ENCODE results near the gene UXS1.

DNA sequence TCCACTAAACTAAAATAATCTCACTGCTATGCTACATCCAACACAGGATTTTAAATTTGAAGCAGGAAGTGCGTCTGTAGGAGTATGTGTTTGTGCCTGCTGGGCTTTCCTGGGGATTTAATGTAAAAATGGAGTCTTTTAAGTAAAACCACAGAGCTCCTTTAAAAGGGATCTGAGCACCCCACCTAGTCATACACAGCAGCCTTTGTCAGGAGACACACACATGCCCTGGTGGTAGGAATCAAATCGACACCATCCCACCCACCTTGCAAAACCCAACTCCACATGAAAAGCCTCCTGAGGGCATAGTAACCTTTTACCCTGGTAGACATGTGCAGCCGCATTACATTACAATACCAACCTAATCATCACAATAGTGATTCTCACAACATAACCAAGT is 29.1 kb downstream of the UXS1 start:
- TF ChIP-seq, protein P1, sequence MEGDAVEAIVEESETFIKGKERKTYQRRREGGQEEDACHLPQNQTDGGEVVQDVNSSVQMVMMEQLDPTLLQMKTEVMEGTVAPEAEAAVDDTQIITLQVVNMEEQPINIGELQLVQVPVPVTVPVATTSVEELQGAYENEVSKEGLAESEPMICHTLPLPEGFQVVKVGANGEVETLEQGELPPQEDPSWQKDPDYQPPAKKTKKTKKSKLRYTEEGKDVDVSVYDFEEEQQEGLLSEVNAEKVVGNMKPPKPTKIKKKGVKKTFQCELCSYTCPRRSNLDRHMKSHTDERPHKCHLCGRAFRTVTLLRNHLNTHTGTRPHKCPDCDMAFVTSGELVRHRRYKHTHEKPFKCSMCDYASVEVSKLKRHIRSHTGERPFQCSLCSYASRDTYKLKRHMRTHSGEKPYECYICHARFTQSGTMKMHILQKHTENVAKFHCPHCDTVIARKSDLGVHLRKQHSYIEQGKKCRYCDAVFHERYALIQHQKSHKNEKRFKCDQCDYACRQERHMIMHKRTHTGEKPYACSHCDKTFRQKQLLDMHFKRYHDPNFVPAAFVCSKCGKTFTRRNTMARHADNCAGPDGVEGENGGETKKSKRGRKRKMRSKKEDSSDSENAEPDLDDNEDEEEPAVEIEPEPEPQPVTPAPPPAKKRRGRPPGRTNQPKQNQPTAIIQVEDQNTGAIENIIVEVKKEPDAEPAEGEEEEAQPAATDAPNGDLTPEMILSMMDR (IDR thresholded peaks at IDR 0.05) = no peak
- TF ChIP-seq POLR2A (IDR thresholded peaks at IDR 0.05) = no peak

Measured in heart left ventricle (tissue), 13 donors.